ENCODE data around the gene ACAD9.
"Not testable (repeated sequence)": the region's sequence is repeated elsewhere in the genome, so short reads cannot be mapped to it uniquely, and the experiment has no call there.

The ACAD9 gene

DNA sequence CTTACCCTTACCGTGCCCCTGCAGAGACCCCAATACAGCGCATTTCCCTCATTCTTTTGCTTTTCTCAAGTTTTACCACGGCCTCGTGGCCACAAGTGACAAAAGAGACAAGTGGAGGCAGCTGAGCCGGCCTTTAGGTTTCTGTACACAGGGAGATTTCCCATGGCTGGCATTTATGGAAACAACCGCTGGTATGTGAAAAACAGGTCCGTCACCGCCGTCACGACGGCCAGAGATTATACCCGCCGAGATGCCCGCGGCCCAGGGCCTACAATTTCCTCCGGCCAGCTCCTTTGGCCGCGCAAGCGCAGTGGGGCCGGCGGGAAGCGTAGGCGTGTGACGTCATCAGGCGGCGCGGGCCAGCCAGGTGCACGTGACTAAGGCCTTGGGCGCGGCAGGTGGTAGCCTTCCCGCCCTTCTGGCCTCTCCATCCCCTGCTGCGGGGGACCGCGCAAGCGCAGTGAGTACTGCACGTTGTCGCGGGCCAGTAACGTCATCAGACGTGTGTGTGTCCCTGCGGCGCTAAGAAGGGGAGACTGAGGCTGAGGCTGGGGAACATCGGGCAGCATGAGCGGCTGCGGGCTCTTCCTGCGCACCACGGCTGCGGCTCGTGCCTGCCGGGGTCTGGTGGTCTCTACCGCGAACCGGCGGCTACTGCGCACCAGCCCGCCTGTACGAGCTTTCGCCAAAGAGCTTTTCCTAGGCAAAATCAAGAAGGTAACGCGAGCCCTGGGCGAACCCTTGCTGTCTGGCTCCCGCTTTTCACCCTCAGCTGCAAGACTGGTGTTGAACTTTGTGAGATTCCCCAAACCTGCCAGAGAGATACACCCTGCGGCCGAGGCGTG lies at the start of gene ACAD9:
ACAD9 (plus strand) TSS at position 496 of the 845 bp plus-strand sequence; CDS start at position 568, 72 bp downstream.
- peak; percentile 96 for DNase-seq

DNA sequence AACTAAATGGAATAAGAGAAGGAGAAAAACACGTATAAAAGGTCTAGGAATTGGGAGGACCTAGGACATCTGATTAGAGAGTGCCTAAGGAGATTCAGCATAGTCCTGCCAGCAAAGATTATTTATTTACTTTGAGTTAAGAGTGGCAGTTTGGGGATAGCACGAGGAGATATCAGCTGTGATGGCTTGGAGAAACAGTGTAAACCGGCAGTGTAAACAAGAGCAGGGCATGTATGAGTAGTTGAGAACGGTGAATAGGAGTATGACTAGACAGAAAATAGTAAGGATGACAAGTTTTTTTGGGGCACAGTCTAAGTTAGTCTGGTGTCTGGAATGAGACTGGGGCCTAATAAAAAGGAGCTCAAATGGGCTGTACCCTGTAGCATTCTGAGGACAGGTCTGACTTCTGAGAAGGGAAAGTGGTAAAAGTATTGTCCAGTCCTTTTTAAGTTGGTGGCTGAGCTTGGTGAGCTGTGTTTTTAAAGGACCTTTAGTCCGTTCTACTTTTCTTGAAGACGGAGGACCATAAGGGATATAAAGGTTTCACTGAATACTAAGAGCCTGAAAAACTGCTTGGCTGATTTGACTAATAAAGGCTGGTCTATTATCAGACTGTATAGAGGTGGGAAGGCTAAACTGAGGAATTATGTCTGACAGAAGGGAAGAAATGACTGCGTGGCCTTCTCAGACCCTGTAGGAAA lies 49.3 kb upstream of the ACAD9 start:
- DNase-seq, result not testable (repeated sequence)

DNA sequence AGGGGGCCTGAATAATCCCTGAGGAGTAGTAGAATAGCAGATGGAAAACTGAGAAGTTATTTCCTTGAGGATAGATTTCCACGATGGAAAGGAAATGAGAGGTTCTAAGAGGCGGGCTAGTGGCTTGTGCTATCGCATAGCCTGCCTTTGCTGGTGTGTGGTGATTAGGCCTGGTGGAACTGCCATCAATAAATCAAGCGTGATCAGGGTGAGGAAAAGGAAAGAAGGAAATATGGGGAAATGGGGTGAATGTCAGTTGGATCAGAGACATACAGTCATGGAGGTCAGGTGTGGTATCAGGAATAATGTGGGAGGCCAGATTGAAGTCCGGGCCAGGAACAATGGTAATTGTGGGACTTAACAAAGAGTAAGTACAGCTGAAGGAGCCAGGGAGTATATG lies 48.7 kb upstream of the ACAD9 start:
- not testable (repeated sequence) for DNase-seq

DNA sequence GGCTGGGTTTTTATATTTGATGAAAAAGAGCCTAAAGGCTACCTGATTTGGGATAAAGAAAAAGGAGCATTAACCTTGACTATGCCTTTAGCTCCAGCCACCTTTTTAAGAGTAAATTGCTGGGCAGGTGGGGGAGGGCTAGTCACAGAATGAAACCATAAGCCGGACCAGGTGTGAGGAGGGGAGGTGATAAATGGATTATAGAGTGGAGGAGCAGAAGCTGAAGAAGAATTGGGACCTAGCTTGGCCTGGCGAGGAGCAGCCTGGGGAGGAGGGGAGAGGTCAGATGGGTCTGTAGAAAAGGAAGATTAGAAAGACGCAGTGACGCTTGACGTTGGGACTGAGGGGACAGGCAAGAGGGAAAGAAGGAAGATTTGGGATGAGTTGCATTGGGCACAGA lies 46.4 kb upstream of the ACAD9 start:
- DNase-seq, result not testable (repeated sequence)

DNA sequence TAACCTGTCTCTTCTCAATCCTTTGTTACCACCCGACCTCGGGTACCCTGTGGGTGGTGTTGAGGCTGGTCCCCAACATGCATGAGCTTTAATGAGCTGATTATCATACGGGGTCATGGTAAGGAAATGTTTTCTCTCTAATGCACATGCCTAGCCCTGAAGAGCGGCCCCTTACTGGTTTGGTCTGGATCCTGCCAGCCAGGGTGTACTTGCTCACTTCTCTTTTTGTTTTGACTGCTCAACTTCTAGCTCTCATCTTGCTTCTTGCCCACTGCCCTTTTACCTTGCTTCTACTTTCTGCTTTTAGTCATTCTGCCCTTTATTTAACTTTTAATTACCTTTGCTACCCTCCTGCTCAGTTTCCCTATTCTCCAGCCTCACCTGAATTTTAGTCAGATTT lies 44.3 kb upstream of the ACAD9 start:
- DNase-seq, result no peak

DNA sequence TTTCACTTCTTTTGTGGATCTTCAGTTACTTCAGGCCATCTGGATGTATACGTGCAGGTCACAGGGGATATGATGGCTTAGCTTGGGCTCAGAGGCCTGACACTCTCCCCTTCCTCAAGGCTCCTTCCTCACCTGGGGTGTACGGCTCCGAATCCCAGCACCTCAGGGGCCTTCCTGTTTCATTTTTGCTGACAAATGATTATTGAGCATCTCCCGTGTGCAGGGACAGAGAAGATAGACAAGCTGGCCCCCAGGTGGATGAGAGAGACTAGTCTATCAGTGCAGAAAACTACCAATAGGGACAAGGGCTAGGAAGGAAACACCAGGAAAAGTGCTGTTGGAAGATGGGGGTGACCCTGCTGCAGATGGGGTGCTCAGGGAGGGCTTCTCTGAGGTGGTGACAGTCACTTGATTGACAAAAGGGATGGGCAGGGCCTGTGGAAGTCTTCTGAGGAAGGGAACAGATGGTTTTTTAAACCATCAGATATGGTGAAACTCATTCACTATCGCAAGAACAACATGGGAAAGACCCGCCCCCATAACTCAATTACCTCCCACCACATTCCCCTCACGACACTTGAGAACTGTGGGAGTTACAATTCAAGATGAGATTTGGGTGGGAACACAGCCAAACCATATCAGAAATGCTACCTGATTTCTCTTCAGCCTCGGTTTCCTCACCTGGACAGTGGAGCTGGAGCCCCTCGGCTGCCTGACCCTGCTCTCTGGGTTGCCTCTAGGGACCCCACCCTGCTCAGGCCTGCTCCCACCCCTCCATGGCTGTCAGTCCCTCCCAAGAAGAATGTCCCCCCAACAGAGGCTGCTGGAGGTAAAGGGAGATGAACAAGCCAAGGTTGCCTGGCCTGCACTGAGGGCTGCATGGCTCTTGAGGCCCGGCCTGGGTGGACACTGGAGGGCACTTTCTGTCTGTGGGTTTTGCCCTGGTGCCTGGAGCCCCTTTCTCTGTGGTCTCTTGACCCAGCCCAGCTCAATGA lies 37.2 kb upstream of the ACAD9 start:
- no peak for DNase-seq

DNA sequence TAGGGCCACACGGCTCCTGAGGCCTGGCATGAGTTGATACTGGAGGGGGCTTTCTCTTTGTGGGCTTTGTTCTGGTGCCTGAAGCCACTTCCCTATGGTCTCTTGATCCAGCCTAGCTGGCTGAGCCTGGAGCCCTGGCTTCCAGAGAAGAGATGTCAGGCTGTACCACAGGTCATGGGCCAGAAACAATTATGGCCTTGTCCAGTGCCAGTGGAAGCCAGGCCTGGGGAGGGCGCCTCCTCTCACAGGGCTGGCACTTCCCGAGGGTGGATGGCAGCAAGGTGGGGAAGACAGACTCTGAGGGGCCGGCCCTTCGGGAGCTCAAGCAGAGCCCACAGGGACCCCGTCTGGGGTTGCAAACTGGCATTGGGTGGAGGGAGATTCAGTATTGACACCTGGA lies 34.9 kb upstream of the ACAD9 start:
- DNase-seq, result no peak

DNA sequence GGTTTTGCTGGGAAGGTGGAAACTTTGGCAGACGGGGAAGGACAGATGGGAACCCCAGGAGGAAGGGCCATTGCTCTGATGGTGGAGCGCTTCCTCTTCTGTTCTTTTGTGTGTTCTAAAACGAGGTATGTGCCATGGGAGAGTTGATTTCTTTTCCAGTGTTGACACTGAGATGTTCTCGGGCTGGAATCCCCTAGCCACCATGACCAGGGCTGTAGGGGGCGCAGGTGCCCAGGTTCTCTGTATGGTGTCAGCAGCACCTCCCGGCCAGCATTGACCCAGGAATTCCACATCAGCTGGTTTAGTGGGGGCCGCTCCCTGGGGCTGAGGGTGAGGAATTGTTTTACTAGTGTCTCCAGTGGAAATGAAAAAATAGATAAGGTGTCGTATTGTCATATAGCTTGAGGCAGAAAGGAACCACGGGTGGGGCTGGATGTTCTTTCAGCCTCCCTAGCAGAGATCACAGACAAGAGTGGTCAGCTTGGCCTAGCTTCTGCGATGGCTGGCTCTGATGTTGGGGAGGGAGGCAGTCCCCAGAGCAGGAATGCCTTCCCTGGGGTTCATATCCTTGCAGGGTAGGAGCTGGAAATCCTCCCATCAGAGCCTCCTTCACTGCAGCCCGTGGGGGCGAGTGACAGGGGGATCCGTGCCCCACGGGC lies 34.2 kb upstream of the ACAD9 start:
- no peak for DNase-seq

DNA sequence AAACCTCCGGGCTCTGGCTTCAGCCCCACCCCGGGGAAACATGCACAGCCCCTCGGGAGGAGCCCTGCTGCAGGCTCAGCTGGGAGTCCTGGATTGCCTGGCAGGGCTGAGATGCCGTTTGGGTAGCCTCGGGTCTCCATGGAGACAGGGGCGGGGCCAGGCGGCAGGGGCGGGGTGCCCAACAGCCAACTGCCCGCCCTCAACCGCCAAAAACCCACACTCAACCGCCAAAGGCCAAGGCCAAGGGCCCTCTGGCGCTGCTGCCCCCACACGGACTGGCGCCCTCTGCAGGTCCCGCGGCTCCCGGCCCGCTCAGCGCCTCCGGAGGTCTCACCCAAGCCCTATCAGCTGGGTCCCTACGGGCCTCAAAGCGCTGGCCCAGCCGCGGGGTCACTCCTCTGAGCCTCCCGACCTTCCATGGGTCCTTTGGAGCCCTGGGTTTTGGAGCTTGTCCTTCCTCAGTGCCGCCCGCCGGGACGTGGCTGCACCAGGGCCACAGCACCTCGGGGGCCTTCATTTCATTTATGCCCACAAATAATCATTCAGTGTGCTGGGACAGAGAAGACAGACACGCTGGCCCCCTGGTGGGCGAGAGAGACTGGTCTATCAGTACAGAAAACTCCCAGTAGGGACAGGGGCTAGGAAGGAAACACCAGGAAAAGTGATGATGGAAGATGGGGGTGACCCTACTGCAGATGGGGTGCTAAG lies 33.5 kb upstream of the ACAD9 start:
- DNase-seq, result peak; percentile 55

DNA sequence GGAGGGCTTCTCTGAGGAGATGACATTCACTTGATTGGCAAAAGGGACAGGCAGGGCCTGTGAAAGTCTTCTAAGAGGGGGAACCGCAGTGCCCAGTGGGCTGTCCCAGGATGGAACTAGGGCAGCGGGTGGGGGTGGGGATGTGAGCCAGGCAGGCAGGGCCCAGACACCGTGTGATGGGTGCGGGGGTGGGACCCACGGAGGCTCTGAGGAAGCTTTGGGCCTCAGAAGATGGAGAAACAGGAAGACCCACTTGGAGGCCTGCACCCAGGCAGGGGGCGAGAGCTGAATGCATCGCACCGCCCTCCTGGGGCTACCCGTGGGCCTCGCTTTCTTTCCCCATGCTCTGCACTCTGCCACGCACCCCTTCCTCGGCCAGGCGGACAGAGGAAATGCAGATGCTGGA lies 32.9 kb upstream of the ACAD9 start:
- no peak for DNase-seq

DNA sequence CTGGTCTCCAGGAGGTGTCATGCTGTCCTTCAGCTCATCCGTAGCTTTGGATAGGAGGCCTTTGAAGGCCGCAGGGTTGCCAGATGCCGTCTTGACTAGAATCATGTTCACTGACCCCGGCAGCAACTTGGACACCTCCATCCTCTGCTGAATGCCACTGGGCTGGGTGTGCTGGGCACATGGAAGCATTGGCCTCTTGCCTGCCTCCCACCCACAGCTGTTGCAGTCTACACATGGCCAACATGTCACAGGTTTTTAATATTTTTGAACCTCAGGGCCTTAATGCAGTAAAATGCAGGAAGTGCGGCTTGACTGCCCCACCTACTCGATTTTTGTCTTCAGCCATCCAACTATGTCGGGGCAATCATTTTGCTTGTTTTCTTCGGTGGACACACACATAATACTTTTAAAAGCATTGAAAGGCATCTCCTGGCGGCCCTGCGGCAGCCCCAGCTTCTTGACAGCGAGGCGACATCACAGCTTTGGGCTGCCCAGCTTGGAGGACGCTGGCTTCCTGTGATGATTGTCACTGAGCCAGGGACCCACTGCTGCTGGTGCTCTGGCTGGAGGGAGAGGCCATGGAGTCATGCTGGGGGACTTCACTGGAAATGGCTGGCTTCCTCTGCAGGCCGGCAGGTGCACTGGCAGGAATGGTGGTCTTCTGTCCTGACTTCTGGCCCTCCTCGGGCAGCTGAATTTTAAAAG lies 31.6 kb upstream of the ACAD9 start:
- no peak for DNase-seq

DNA sequence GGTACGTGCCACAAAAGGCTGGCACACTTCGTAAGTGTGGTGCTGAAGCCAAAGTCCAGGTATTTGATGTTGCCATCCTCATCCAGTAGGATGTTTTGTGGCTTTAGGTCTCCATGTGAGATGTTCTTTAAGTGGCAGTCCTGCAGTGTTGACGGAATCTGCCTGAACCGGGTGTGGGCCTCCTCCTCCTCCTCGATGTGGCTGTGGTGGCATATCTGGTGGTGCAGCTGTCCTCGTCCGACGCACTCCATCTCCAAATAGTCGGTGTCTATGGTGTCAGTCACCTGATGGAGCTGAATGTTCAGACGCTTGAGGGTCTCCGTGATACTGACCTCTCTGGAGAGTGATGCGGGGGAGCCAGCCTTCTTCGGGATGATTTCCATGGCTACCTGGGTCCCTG lies 30.5 kb upstream of the ACAD9 start:
- DNase-seq, result no peak

DNA sequence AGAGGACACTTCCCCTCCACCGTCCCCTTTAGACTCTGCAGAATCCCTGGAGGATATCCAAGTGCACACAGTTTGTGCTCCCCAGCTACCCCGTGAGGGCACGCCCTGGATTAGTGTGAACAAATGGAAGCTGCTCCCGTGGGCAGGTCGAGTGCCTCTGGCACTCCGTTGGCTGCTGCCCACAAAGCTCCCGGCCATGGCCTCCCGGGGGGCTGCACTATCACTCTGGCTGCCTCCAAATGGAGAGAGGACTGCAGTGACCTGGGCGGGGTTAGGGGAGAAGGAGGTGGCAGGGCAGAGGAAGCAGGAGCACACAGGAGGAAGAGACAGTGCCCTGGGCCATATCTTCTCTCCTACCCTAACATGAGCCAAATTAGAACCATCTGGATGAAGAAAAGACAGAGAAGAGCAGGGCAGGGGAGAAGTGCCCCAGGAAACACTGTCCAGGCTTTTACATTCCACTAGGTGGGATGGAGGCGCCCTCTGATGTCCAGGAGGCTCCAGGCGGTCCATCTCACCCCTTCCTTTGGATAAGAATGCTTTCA lies 29.4 kb upstream of the ACAD9 start:
- DNase-seq, result no peak

DNA sequence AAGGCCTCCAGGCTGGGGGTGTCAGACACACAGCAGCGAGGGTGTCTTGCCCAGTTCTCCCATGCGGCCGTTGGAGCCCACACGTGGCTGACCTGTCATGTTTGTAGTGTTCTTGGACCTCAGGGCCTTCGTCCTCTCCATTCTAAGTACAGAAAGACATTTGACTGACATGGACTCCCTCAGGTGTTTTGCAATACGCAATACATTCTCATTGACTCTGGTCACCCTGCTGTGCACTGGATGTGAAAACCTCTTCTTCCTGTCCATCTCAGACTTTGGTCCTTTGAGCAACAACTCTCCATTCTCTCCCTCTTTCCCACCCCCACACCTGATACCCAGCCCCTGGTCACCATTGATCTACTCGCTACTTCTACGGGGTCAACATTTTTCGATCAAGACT lies 28.9 kb upstream of the ACAD9 start:
- no peak for DNase-seq

DNA sequence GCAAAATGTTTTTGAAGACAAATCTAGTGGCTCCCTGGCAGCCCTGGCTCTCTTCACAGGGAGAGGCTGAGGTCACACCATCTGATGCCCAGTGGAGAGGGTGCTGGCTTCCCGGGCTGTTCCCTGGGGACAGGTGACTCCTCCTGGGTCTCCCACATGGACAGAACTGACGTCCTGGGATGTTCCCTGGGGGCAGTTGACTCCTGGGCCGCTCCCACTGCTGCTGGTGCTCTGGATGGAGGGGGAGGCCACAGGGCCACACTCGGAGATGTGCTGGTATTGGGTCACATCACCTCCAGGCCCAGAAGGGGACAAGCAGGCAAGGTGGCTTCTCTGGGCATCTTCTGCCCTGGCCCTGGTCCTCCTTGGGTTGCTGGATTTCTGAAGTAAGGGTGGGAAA lies 27.8 kb upstream of the ACAD9 start:
- DNase-seq, result no peak

DNA sequence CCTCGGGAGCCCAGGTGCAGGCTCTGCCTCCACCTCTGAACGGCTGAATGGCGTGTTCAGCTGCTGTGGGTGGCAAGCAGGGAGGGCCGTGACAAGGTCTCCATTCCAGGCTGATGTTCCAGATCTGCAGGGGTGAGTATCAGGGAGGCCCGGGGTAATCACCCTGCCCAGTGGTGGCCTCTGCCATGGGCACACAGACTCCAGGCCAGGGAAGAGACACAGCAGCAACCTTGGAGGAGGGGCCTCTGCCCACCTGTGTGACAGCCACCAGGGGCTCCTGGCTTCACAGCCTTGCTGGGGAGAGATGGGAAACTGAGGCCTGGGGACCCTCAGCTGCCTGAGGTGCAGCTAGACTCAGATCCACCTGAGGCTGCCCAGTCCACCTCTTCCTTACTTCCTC lies 25.6 kb upstream of the ACAD9 start:
- no peak for DNase-seq

DNA sequence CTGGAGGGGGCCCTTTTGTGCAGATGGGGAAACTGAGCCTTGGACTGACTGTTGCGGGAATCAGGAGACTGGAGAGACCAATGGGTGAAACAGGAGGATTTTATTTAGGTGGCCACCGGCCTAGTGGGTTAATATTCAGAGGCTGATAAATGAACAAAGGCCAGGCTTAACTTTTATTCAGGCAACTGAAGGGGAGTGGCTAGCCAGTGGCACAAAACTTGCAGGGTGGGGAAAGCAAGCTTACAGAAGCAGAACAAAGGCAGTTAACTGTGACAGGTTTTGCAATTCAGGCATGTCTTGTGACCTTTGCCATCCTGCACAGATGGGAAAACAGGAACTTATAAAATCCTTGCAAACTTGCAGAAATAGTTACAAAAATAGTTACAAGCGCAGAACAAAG lies 24.9 kb upstream of the ACAD9 start:
- DNase-seq, result no peak

DNA sequence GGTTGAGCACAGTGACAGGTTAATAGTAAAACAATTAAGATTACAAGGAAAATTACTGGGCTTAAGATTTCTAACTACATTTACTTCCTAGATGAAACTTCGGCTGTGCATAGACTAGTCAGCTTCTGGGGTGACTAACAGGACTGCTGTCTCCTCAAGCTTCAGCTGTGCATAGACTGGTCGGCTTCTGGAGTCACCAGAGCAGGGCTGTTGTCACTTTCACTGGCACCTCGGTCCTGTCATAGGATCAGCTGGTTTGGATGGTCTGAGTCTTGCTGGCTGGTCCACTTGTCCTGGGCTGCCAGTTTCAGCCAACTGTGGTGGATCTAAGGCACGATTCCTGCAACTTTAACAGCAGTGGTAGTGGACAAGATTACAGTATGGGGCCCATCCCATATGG lies 23.9 kb upstream of the ACAD9 start:
- DNase-seq, result no peak

DNA sequence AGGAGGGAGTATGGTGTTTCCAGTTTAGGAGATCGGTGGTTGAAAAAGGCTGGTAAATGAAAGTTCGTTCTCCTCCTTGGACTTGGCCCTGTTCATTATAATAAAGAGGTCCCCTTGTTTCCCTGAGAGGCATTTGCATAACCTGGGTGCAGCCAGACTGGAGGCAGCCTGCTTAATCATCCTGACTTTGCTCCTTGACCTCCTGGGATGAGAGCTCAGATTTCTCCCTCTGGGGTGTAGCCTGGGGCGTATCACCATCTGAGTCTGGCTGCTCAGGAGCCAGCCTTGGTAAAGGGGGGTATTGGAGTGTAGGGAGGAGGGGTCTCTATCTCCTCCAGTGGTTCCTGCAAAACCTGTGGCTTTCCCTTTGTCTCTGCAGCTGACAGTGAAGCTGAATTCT lies 21.3 kb upstream of the ACAD9 start:
- no peak for DNase-seq

DNA sequence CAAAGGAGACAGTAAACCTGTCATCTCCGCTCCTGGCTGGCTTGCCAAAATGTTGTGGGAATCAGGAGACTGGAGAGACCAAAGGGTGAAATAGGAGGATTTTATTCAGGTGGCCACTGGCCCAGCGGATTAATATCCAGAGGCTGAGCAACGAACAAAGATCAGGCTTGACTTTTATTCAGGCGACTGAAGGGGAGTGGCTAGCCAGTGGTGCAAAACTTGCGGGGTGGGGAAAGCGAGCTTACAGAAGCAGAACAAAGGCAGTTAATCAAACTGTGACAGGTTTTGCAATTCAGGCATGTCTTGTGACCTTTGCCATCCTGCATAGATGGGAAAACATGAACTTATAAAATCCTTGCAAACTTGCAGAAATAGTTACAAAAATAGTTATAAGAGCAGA lies 19.8 kb upstream of the ACAD9 start:
- DNase-seq, result no peak

DNA sequence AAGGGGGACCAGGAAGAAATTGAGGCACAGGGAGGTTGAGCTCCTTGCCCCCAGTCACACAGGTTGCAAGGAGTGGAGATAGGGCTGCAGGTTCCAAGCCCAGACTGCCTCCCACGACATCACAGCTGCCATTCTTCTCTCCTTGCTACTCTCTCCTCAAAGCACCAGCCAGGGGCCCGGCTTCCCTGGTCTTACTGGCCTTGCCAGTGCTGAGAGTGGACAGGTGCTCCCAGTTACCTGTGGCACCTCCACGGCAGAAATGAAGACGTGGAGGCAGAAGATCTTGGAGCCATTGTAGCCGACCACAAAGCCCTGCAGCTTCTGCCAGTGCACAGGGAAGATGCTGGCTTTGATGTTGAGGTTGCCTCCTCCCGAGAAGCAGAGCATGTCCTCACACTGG lies 17.9 kb upstream of the ACAD9 start:
- no peak for DNase-seq
